B cell (primary cell): Measurements from ENCODE around the gene ZDHHC14.

Experiments
- EZH2 ChIP-seq: IDR thresholded peaks from 2 replicates; pipeline ENCODE4 v1.6.1; 2012; ENCODE audit warnings: borderline replicate concordance, low read depth, mild to moderate bottlenecking, moderate library complexity, low read length; ENCODE audit not compliant: insufficient read depth, poor library complexity, severe bottlenecking
- TF ChIP-seq, protein P1 (sequence below): fragments of 200-600 bp; IDR thresholded peaks from one replicate; pipeline ENCODE4 v1.8.0; 2022; ENCODE audit warnings: antibody characterized with exemption, mild to moderate bottlenecking

DNA sequence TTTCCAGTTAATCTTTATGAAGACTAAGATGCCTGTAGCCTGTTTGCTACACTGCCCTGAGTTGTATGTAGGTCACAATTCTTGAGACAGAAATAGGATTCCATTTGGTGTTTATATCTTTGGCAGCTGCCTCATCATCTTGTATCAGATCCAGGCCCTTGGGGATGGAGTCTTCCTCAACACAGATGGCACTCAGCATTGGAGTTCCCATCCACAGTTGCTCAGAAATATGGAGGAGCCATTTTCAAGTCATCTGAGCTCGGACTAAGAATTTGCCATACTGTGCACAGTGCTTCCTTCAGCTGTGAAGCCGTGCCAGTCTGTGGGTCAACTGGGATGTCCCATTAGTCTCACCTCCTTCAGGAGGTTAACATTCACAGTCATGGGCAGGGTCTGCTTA is 156.6 kb downstream of the ZDHHC14 start:
- TF ChIP-seq, protein P1, sequence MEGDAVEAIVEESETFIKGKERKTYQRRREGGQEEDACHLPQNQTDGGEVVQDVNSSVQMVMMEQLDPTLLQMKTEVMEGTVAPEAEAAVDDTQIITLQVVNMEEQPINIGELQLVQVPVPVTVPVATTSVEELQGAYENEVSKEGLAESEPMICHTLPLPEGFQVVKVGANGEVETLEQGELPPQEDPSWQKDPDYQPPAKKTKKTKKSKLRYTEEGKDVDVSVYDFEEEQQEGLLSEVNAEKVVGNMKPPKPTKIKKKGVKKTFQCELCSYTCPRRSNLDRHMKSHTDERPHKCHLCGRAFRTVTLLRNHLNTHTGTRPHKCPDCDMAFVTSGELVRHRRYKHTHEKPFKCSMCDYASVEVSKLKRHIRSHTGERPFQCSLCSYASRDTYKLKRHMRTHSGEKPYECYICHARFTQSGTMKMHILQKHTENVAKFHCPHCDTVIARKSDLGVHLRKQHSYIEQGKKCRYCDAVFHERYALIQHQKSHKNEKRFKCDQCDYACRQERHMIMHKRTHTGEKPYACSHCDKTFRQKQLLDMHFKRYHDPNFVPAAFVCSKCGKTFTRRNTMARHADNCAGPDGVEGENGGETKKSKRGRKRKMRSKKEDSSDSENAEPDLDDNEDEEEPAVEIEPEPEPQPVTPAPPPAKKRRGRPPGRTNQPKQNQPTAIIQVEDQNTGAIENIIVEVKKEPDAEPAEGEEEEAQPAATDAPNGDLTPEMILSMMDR, result no peak
- no peak for TF ChIP-seq EZH2
